Epithelial cell of esophagus (primary cell): Measurements from ENCODE around the gene KIF5A.

ENCODE experiments used
- DNase-seq: peaks from one replicate; pipeline ENCODE4 v3.0.0; 2010; ENCODE audit warnings: low read depth
- H3K4me3 ChIP-seq: 2 replicates; pipeline ENCODE4 v1.5.1; 2011; ENCODE audit warnings: mild to moderate bottlenecking, low read length, control low read depth
- CTCF ChIP-seq: IDR thresholded peaks from 2 replicates; pipeline ENCODE4 v1.5.1; 2011; ENCODE audit warnings: low read depth, mild to moderate bottlenecking, low read length, control low read depth, inconsistent platforms; ENCODE audit not compliant: insufficient read depth; ENCODE audit errors: missing control alignments

Gene KIF5A

GRCh38 chr12:57533108-57533507 lies 16.7 kb upstream of the KIF5A start:
- no peak for TF ChIP-seq CTCF
- no peak for DNase-seq
- H3K4me3 ChIP-seq = no peak overlapping the region

- no peak overlapping the region for H3K4me3 ChIP-seq
- DNase-seq = no peak
- TF ChIP-seq CTCF = no peak
Measured at GRCh38 chr12:57534250-57534649, 15.6 kb upstream of the KIF5A start.

- no peak for DNase-seq
- no peak overlapping the region for H3K4me3 ChIP-seq
- TF ChIP-seq CTCF = no peak
Measured at GRCh38 chr12:57534991-57535543, 14.8 kb upstream of the KIF5A start.

- no peak overlapping the region for H3K4me3 ChIP-seq
- no peak for TF ChIP-seq CTCF
- DNase-seq = no peak
Measured at GRCh38 chr12:57535764-57536596, 13.9 kb upstream of the KIF5A start.

- TF ChIP-seq CTCF = no peak
- H3K4me3 ChIP-seq = no peak overlapping the region
- no peak for DNase-seq
Measured at GRCh38 chr12:57536597-57536942, 13.3 kb upstream of the KIF5A start.

- no peak overlapping the region for H3K4me3 ChIP-seq
- no peak for DNase-seq
- no peak for TF ChIP-seq CTCF
Measured at GRCh38 chr12:57539134-57539768, 10.6 kb upstream of the KIF5A start.

GRCh38 chr12:57541001-57541400 lies 8.8 kb upstream of the KIF5A start:
- no peak for TF ChIP-seq CTCF
- DNase-seq = no peak
- H3K4me3 ChIP-seq = no peak overlapping the region
